ENCODE results near the gene OR4C11.

OR4C11 gene

GRCh38 chr11:55607545-55607944, at the start of gene OR4C11:
TSS of gene OR4C11 (minus strand) at chr11:55607645. CDS start at chr11:55604373, 3,272 bp downstream.
- no peak for TF ChIP-seq CTCF (IDR thresholded peaks at IDR 0.05; ENCODE audit: control insufficient read depth, insufficient read depth, low read depth, low read length, missing control alignments)
- no peak for DNase-seq (ENCODE audit: low read depth)
- no peak within 1 kb of the TSS for H3K4me3 ChIP-seq (ENCODE audit: control insufficient read depth, low read depth, low read length)

DNA sequence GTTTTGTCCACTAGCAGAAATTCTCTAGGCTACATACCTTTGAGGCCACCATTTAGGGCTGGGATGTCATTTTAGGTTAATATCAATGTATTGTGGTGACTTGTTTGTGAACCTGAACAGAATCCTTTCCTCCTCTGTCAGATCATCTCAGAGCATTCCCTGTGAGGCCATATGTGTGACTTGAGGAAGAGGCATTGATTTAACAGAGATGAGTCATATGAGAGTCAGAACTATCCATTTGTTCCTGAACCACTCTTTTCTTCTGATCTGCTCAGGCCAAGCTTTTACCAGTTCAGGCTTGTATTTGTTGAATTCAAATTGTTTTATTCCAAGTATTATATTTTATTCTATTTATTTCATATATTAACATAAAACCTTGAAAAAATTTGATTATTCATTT, 47.7 kb upstream of the OR4C11 start:
- no peak for TF ChIP-seq CTCF (IDR thresholded peaks at IDR 0.05; ENCODE audit: control insufficient read depth, insufficient read depth, low read depth, low read length, missing control alignments)
- H3K4me3 ChIP-seq (ENCODE audit: control insufficient read depth, low read depth, low read length) = no peak overlapping the region

DNA sequence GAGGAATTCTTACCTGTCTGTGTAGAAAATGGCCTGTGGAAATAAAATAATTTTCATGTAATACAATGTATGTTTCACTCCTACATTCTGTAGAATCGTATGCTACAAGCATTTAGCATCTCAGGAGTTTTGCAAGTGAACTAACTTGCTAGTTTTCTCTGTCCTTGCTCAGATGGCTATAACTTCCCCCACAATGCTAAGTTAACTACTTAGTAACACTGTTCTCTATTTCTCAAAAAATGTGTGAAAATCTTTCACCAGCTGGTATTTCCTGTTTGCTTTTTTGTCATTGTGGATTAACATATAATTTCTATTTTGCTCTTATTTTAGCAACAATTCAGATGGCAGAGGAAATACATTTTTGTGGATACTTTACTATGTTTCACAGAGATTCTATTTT, 45.1 kb upstream of the OR4C11 start:
- no peak for TF ChIP-seq CTCF (IDR thresholded peaks at IDR 0.05; ENCODE audit: control insufficient read depth, insufficient read depth, low read depth, low read length, missing control alignments)
- DNase-seq (ENCODE audit: low read depth) = no peak
- H3K4me3 ChIP-seq (ENCODE audit: control insufficient read depth, low read depth, low read length) = no peak overlapping the region

More for the DNA sequence above, 47.7 kb upstream of the OR4C11 start:
- DNase-seq (ENCODE audit: low read depth) = no peak

DNA sequence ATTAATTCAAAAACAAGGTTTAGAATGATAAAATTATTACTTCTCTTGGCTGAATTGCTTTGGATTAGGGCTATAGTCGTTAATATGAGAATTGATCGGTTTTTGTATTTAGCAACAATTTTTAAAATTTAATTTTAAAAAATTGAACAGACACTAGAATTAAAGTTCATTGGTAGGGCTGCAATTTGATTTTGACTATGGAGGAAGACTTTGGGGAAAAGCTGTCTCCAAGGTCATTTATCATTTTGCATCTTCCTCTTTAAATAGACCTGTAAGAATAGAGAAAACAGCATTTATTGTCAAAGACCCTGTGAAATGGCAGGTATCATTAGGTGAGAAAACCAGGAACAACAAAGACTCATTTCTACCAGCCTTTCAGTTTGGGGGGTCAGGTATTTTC, 40.6 kb upstream of the OR4C11 start, which contains the start of gene OR4S2:
TSS of gene OR4S2 (plus strand) at position 301 of the 400 bp plus-strand sequence. CDS start 2,577 bp downstream, outside the sequence.
- DNase-seq (ENCODE audit: low read depth) = no peak
- TF ChIP-seq CTCF (IDR thresholded peaks at IDR 0.05; ENCODE audit: control insufficient read depth, insufficient read depth, low read depth, low read length, missing control alignments) = no peak
- no peak within 1 kb of the TSS for H3K4me3 ChIP-seq (ENCODE audit: control insufficient read depth, low read depth, low read length)

- no peak for DNase-seq (ENCODE audit: low read depth)
- no peak for TF ChIP-seq CTCF (IDR thresholded peaks at IDR 0.05; ENCODE audit: control insufficient read depth, insufficient read depth, low read depth, low read length, missing control alignments)
- no peak within 1 kb of the TSS for H3K4me3 ChIP-seq (ENCODE audit: control insufficient read depth, low read depth, low read length)
Measured at GRCh38 chr11:55634813-55635212, 27.4 kb upstream of the OR4C11 start, which contains the start of gene OR4P4. TSS of gene OR4P4 (plus strand) at chr11:55635113.

DNA sequence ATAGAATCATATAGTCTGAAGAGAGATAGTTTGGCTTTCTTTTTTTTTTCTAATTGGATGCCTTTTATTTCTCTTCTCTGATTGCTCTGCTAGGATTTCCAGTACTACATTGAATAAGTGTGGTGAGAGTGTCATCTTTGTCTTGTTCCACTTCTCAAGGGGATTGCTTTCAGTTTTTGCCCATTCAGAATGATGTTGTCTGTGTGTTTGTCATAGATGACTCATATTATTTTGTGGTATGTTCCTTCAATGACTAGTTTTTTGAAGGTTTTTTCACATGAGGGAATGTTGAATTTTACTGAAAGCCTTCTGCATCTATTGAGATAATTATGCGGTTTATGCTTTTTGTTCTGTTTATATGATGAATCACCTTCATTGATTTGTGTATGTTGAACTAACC, 17.1 kb upstream of the OR4C11 start:
- H3K4me3 ChIP-seq (ENCODE audit: control insufficient read depth, low read depth, low read length) = no peak overlapping the region
- no peak for TF ChIP-seq CTCF (IDR thresholded peaks at IDR 0.05; ENCODE audit: control insufficient read depth, insufficient read depth, low read depth, low read length, missing control alignments)
- no peak for DNase-seq (ENCODE audit: low read depth)

DNA sequence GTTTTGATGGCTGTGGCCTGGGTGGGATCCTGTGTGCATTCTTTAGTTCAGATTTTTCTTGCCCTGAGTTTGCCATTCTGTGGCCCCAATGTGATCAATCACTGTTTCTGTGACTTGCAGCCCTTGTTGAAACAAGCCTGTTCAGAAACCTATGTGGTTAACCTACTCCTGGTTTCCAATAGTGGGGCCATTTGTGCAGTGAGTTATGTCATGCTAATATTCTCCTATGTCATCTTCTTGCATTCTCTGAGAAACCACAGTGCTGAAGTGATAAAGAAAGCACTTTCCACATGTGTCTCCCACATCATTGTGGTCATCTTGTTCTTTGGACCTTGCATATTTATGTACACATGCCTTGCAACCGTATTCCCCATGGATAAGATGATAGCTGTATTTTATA, 34.9 kb downstream of the OR4C11 start:
- TF ChIP-seq CTCF (IDR thresholded peaks at IDR 0.05; ENCODE audit: control insufficient read depth, insufficient read depth, low read depth, low read length, missing control alignments) = no peak
- DNase-seq (ENCODE audit: low read depth) = no peak
- H3K4me3 ChIP-seq (ENCODE audit: control insufficient read depth, low read depth, low read length) = no peak overlapping the region

Data from AG09309 (cell line).